Liver (tissue), 3 donors: ENCODE results near the gene AP1M2.

Experiments
- CTCF ChIP-seq: fragments of 150-350 bp; IDR thresholded peaks from 2 replicates; pipeline ENCODE4 v1.5.1; 2017; ENCODE audit warnings: improper control_type of control experiment, low read depth, low read length; ENCODE audit not compliant: missing input control
- SP1 ChIP-seq: IDR thresholded peaks from 2 replicates; pipeline ENCODE4 v1.6.1; 2018; ENCODE audit warnings: antibody characterized with exemption, mild to moderate bottlenecking
- YY1 ChIP-seq: IDR thresholded peaks from 2 replicates; pipeline ENCODE4 v1.6.1; 2016; ENCODE audit warnings: antibody characterized with exemption, mild to moderate bottlenecking
- donor health status: healthy.
- donor health status: healthy.

- TF ChIP-seq SP1 = no peak
- TF ChIP-seq YY1 = no peak
- no peak for TF ChIP-seq CTCF
Observed at GRCh38 chr19:10567656-10568055, 19.5 kb downstream of the AP1M2 start.
